SK-N-SH treated with all-trans-retinoic acid at 6 μM for 48 hours (cell line): ENCODE measurements around the gene PUDP.

Experiments
- ATAC-seq: fragments of 200-7000 bp; cut with Tn5 transposase; 3 replicates; pipeline ENCODE4 v1.9.1; 2020; ENCODE audit warnings: mild to moderate bottlenecking, moderate library complexity
- ARNTL ChIP-seq: fragments of 450-650 bp; formaldehyde crosslinking; IDR thresholded peaks from 2 replicates; pipeline ENCODE4 v1.5.0; 2020; ENCODE audit warnings: low read depth, mild to moderate bottlenecking, moderate library complexity, borderline replicate concordance
- BACH2 ChIP-seq: fragments of 250-450 bp; sonication (Bioruptor Pico); IDR thresholded peaks from 2 replicates; pipeline ENCODE4 v1.9.0; 2021; ENCODE audit warnings: mild to moderate bottlenecking, borderline replicate concordance
- CREB5 ChIP-seq: fragments of 250-450 bp; sonication (Bioruptor Pico); IDR thresholded peaks from 2 replicates; pipeline ENCODE4 v1.5.1; 2020; ENCODE audit warnings: low read depth, mild to moderate bottlenecking, moderate library complexity
- CSDC2 ChIP-seq: fragments of 250-450 bp; sonication (Bioruptor Pico); IDR thresholded peaks from 2 replicates; pipeline ENCODE4 v1.5.0; 2020; ENCODE audit warnings: mild to moderate bottlenecking, moderate library complexity
- CSRNP3 ChIP-seq: fragments of 250-450 bp; sonication (Bioruptor Pico); IDR thresholded peaks from 2 replicates; pipeline ENCODE4 v1.5.1; 2021; ENCODE audit warnings: mild to moderate bottlenecking, moderate library complexity
- ESRRG ChIP-seq: fragments of 250-450 bp; sonication (Bioruptor Pico); IDR thresholded peaks from 2 replicates; pipeline ENCODE4 v1.6.1; 2021; ENCODE audit warnings: mild to moderate bottlenecking
- GLIS3 ChIP-seq: fragments of 250-450 bp; sonication (Bioruptor Pico); IDR thresholded peaks from 2 replicates; pipeline ENCODE4 v1.5.0; 2020; ENCODE audit warnings: mild to moderate bottlenecking, moderate library complexity
- ISL1 ChIP-seq: fragments of 250-450 bp; sonication (Bioruptor Pico); IDR thresholded peaks from 2 replicates; pipeline ENCODE4 v2.1.2; 2022; ENCODE audit warnings: mild to moderate bottlenecking, moderate library complexity
- OSR1 ChIP-seq: fragments of 250-450 bp; sonication (Bioruptor Pico); IDR thresholded peaks from 2 replicates; pipeline ENCODE4 v1.8.0; 2022; ENCODE audit warnings: moderate library complexity, mild to moderate bottlenecking, inconsistent platforms
- PATZ1 ChIP-seq: fragments of 250-450 bp; sonication (Bioruptor Pico); IDR thresholded peaks from 2 replicates; pipeline ENCODE4 v1.8.0; 2020; ENCODE audit warnings: mild to moderate bottlenecking, moderate library complexity, borderline replicate concordance
- POU6F1 ChIP-seq: fragments of 250-450 bp; sonication (Bioruptor Pico); IDR thresholded peaks from 2 replicates; pipeline ENCODE4 v1.8.0; 2021; ENCODE audit warnings: low read depth, mild to moderate bottlenecking, moderate library complexity, borderline replicate concordance
- PPARA ChIP-seq: fragments of 250-450 bp; sonication (Bioruptor Pico); IDR thresholded peaks from 2 replicates; pipeline ENCODE4 v1.5.0; 2020; ENCODE audit warnings: mild to moderate bottlenecking, borderline replicate concordance
- RARB ChIP-seq: fragments of 250-450 bp; sonication (Bioruptor Pico); IDR thresholded peaks from 2 replicates; pipeline ENCODE4 v1.8.0; 2021; ENCODE audit warnings: mild to moderate bottlenecking, moderate library complexity
- SNAI2 ChIP-seq: fragments of 250-450 bp; sonication (Bioruptor Pico); IDR thresholded peaks from 2 replicates; pipeline ENCODE4 v1.5.0; 2020; ENCODE audit warnings: mild to moderate bottlenecking, moderate library complexity
- TCF4 ChIP-seq: fragments of 250-450 bp; sonication (Bioruptor Pico); IDR thresholded peaks from 2 replicates; pipeline ENCODE4 v1.8.0; 2021; ENCODE audit warnings: mild to moderate bottlenecking, moderate library complexity, borderline replicate concordance
- TOX ChIP-seq: fragments of 250-450 bp; sonication (Bioruptor Pico); IDR thresholded peaks from 2 replicates; pipeline ENCODE4 v1.8.0; 2021; ENCODE audit warnings: mild to moderate bottlenecking, moderate library complexity, borderline replicate concordance
- TSHZ2 ChIP-seq: fragments of 250-450 bp; sonication (Bioruptor Pico); IDR thresholded peaks from 2 replicates; pipeline ENCODE4 v1.5.0; 2020; ENCODE audit warnings: mild to moderate bottlenecking, moderate library complexity
- ZC3H10 ChIP-seq: fragments of 250-450 bp; sonication (Bioruptor Pico); IDR thresholded peaks from 2 replicates; pipeline ENCODE4 v1.5.1; 2021; ENCODE audit warnings: mild to moderate bottlenecking, moderate library complexity
- ZFP30 ChIP-seq: fragments of 450-650 bp; formaldehyde crosslinking; IDR thresholded peaks from 2 replicates; pipeline ENCODE4 v1.5.0; 2022; ENCODE audit warnings: mild to moderate bottlenecking, moderate library complexity
- ZNF565 ChIP-seq: fragments of 450-650 bp; formaldehyde crosslinking; conservative IDR thresholded peaks from 2 replicates; pipeline ENCODE4 v1.5.0; 2020; ENCODE audit warnings: low read depth, mild to moderate bottlenecking, moderate library complexity
- ZNF70 ChIP-seq: fragments of 450-650 bp; formaldehyde crosslinking; IDR thresholded peaks from 2 replicates; pipeline ENCODE4 v1.5.0; 2020; ENCODE audit warnings: mild to moderate bottlenecking, moderate library complexity
- ZNF8 ChIP-seq: fragments of 450-650 bp; formaldehyde crosslinking; IDR thresholded peaks from 2 replicates; pipeline ENCODE4 v1.5.0; 2020; ENCODE audit warnings: mild to moderate bottlenecking, moderate library complexity

Gene PUDP

GRCh38 chrX:7090641-7091040 lies 57.3 kb downstream of the PUDP start:
- no peak for ATAC-seq
- TF ChIP-seq BACH2 = no peak
- TF ChIP-seq SNAI2 (CRISPR knock-in tag) = no peak
- no peak for TF ChIP-seq PATZ1 (CRISPR knock-in tag)
- no peak for TF ChIP-seq OSR1
- no peak for TF ChIP-seq ARNTL
- no peak for TF ChIP-seq ZNF8 (CRISPR knock-in tag)

GRCh38 chrX:7088968-7089615 lies 58.9 kb downstream of the PUDP start:
- no peak for TF ChIP-seq ISL1
- no peak for TF ChIP-seq CREB5 (CRISPR knock-in tag)
- no peak for TF ChIP-seq CSDC2 (CRISPR knock-in tag)
- TF ChIP-seq ZFP30 = no peak
- TF ChIP-seq CSRNP3 (CRISPR knock-in tag) = no peak
- no peak for TF ChIP-seq TOX (CRISPR knock-in tag)
- no peak for TF ChIP-seq SNAI2 (CRISPR knock-in tag)
- no peak for TF ChIP-seq RARB
- TF ChIP-seq OSR1 = no peak
- TF ChIP-seq ZNF70 = no peak
- no peak for TF ChIP-seq ZNF8 (CRISPR knock-in tag)
- no peak for TF ChIP-seq ZNF565
- TF ChIP-seq PPARA (CRISPR knock-in tag) = no peak
- ATAC-seq = no peak

- no peak for ATAC-seq
- TF ChIP-seq TOX (CRISPR knock-in tag) = no peak
- TF ChIP-seq POU6F1 (CRISPR knock-in tag) = no peak
- TF ChIP-seq PPARA (CRISPR knock-in tag) = no peak
- TF ChIP-seq CSRNP3 (CRISPR knock-in tag) = no peak
- TF ChIP-seq ZNF70 = no peak
- no peak for TF ChIP-seq RARB
- no peak for TF ChIP-seq TSHZ2 (CRISPR knock-in tag)
- TF ChIP-seq ISL1 = no peak
- TF ChIP-seq TCF4 (CRISPR knock-in tag) = no peak
- TF ChIP-seq ZC3H10 (CRISPR knock-in tag) = no peak
- no peak for TF ChIP-seq BACH2
- TF ChIP-seq SNAI2 (CRISPR knock-in tag) = no peak
- TF ChIP-seq PATZ1 (CRISPR knock-in tag) = no peak
- TF ChIP-seq ZNF8 (CRISPR knock-in tag) = no peak
- no peak for TF ChIP-seq CREB5 (CRISPR knock-in tag)
- TF ChIP-seq ZFP30 = no peak
- TF ChIP-seq ZNF565 = no peak
- TF ChIP-seq GLIS3 (CRISPR knock-in tag) = no peak
- no peak for TF ChIP-seq ESRRG (CRISPR knock-in tag)
- no peak for TF ChIP-seq ARNTL
These were observed 61.6 kb downstream of the PUDP start for GRCh38 chrX:7086384-7086783.
